Mammary epithelial cell (primary cell): ENCODE measurements around the gene KIAA1614.

Source experiments
- EZH2 ChIP-seq: IDR thresholded peaks from 2 replicates; pipeline ENCODE4 v1.6.1; 2012; ENCODE audit warnings: low read length, inconsistent platforms, borderline replicate concordance
- TF ChIP-seq, protein P1 (sequence below), 2 donors: IDR thresholded peaks in 1 of 2; conservative IDR thresholded peaks in 1 of 2; 2 replicates each; pipeline ENCODE4 v1.5.1; 2011 to 2012; ENCODE audit warnings: inconsistent platforms in 2 of 2, low read length in 2 of 2, mild to moderate bottlenecking in 2 of 2, control low read depth in 1 of 2, low read depth in 1 of 2; ENCODE audit not compliant: insufficient read depth in 1 of 2; ENCODE audit errors: extremely low read depth in 1 of 2

- TF ChIP-seq, protein P1, sequence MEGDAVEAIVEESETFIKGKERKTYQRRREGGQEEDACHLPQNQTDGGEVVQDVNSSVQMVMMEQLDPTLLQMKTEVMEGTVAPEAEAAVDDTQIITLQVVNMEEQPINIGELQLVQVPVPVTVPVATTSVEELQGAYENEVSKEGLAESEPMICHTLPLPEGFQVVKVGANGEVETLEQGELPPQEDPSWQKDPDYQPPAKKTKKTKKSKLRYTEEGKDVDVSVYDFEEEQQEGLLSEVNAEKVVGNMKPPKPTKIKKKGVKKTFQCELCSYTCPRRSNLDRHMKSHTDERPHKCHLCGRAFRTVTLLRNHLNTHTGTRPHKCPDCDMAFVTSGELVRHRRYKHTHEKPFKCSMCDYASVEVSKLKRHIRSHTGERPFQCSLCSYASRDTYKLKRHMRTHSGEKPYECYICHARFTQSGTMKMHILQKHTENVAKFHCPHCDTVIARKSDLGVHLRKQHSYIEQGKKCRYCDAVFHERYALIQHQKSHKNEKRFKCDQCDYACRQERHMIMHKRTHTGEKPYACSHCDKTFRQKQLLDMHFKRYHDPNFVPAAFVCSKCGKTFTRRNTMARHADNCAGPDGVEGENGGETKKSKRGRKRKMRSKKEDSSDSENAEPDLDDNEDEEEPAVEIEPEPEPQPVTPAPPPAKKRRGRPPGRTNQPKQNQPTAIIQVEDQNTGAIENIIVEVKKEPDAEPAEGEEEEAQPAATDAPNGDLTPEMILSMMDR (conservative IDR thresholded peaks at IDR 0.05 in 1 of 2, IDR thresholded peaks at IDR 0.05 in 1 of 2; ENCODE audit: extremely low read depth in 1 of 2, insufficient read depth in 1 of 2, low read depth in 1 of 2, low read length in 2 of 2): no peak
- TF ChIP-seq EZH2: no peak
Measured at GRCh38 chr1:180988253-180988752, 75.6 kb downstream of the KIAA1614 start.
